Body of pancreas (tissue), 4 donors: ENCODE data around the gene ACTG1.

Experiments used
- CTCF ChIP-seq, 7 experiments: fragments of 450-650 bp in 4 of 7; fragments of 200-600 bp in 3 of 7; sonication (generic) in 3 of 7; IDR thresholded peaks; one replicate each; pipeline ENCODE4 v1.5.1; 2016 to 2019; ENCODE audit warnings: antibody characterized with exemption in 7 of 7
- POLR2A ChIP-seq, 3 donors: fragments of 450-650 bp; IDR thresholded peaks; one replicate each; pipeline ENCODE4 v1.6.1; 2016; ENCODE audit warnings: antibody characterized with exemption in 3 of 3, mild to moderate bottlenecking in 2 of 3

- TF ChIP-seq CTCF (IDR thresholded peaks at IDR 0.05) = no peak
- TF ChIP-seq POLR2A (IDR thresholded peaks at IDR 0.05) = no peak
Measured at GRCh38 chr17:81493198-81494038, 19.2 kb downstream of the ACTG1 start.
